HG02588 (cell line): Measurements from ENCODE around the gene NELFE.
"Not testable (repeated sequence)": the region's sequence is repeated elsewhere in the genome, so short reads cannot be mapped to it uniquely, and the experiment has no call there.

Source experiments
- ATAC-seq: cut with Tn5 transposase; IDR thresholded peaks from one replicate; pipeline ENCODE4 v1.9.1; 2021; ENCODE audit warnings: mild to moderate bottlenecking, moderate library complexity; ENCODE audit not compliant: unreplicated experiment

Gene NELFE

DNA sequence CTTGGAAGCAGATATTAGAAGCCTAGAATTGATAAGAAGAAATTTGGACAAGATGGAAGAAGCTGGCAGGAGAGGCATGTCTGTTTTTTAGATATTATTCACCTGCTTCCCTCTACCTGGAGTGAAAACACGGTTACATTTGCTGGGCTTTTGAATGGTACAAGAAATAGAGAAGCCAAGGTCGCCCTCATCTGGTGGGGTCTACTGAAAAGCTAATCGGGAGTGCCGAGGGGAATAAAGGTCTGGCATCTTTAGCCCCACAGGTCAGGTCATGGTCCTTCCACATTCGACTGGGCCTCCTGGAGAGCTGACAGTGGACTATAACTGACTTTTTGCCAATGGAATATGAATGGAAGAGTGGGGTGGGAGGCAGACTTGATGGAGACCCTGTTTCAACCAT lies 35.8 kb downstream of the NELFE start:
- no peak for ATAC-seq

DNA sequence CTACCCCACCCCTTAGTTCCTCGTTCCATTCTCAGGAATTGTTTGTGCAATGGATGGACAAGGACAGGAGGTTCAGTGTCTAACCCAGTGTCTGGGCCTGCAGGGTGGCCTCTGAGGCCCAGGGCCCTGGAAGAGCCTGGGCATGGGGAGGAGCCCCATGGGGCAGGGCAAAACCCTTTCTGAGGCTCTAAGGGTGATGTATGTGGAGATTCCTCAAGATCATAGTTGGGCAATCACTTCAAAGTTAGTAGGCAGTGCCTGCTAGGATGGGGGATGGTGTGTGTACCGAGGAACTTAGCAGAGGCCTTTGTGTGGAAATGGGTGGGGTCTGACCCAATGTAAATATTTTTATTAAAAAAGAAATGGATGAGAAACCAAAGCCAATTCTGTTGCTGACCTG lies 38.0 kb downstream of the NELFE start:
- ATAC-seq, result no peak

DNA sequence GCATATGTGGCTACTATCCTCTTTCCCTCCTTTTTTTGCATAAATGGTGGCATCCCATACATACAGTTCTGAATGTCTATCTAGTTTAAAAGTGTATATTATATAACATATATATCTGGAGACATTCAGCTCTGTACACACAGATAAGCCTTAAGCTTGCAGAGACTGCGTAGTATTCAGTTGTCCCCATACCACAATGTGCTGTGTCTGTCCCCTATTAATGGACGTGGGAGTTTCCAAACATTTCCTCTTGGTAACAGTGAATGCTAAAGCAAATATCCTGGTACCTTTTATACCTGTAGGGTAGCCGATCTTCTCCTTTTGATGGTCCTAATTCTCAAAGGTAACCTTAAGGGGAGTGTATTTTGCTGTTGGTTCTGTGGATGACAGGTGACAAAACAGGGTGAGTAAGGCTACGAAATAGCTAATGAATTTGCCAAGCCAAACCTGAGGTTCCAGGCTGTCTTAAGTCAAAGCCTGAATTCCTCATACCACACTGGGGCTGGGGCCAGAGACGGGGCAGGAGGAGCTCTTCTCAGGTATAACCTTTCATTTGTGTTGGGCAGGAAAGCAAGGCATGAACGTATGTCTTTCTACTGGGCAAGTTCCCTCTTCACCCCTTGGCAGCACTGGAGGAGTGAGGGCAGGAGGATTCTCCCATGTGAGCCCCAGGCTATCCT lies 39.0 kb downstream of the NELFE start:
- ATAC-seq, result no peak

DNA sequence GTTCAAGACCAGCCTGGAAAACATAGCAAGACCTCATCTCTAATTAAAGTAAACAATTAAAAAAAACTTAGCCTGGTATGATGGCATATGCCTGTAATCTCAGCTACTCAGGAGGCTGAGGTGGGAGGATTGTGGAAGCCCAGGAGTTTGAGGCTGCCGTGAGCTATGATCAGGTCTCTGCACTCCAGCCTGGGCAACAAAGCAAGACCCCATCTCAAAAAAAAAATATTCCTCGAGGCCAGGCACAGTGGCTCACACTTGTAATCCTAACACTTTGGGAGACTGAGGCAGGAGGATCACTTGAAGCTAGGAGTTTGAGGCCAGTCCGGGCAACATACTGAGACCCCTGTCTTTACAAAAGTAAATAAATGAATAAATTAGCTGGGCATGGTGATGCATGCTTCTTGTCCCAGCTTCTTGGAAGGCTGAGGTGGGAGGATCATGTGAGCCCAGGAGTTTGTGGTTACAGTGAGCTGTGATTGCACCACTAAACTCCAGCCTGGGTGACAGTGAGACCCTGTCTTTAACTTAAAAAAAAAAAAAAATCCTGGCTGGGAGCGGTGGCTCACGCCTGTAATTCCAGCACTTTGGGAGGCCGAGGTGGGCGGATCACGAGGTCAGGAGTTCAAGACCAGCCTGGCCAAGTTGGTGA lies 40.6 kb downstream of the NELFE start:
- ATAC-seq, result no peak

DNA sequence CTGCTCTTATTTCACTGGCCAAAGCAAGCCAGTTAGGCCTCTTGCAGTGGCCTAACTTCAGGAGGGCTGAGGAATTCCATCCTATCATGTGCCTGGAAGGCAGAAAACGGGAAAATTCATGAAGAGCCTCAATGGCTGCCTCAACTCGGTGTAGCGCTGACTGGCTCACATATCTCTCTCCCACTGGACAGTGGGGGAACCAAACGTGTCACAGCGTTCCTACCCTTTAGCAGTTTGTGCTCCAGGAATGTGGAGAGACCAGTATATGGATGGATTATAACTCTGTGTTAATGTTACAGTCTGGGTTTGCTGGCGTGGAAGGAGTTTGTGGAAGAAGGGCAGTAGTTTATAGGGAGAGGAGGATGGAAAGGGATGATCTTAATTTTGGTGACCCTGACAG lies 43.0 kb downstream of the NELFE start:
- ATAC-seq, result no peak

DNA sequence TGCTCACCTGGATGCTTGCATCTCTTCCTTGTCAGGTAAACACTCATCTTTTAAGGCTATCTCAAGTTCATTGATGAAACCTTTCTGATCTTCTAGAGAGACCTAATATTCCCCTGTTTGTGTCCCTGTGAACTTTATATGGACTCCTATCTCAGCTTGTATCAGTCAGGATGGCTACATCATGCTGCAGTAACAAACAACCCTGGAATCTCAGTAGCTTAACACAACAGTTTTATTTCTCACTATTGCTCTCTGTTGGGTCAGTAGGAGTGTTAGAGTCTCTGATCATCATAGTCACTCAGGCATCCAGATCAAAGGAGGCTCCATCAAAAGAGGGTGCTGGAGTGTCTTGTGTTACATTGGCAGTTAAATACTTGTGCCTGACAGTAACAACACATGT lies 43.4 kb downstream of the NELFE start:
- ATAC-seq, result no peak

DNA sequence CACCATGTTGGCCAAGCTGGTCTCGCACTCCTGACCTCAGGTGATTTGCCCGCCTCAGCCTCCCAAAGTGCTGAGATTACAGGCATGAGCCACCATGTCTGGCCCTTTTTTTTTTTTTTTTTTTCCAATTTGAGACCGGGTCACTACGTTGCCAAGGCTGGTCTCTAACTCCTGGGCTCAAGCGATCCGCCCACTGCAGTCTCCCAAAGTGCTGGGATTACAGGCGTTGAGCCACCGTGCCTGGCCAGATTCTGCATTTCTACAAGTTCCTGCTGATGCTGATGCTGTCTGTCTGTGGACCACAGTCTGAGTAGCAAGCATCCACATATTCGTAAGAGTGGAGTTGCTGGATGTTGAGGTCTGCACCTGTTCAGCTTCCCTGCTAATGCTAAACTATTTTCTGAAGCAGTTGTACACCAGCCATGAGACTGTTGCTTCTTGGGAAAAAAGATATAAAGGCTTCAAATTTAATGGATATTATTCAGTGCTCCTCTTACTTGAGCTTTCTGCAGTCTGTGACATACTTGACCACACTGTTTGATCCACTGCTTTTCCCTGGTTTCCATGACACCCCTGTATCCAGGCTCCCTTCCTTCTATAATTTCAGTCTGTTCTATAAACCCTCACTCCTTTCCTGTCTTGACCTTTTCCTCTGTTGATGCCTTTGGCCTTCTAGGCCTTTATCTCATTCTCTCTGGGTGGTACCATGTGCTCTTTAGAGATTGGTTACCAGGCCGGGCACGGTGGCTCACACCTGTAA lies 46.8 kb downstream of the NELFE start:
- ATAC-seq, result no peak

DNA sequence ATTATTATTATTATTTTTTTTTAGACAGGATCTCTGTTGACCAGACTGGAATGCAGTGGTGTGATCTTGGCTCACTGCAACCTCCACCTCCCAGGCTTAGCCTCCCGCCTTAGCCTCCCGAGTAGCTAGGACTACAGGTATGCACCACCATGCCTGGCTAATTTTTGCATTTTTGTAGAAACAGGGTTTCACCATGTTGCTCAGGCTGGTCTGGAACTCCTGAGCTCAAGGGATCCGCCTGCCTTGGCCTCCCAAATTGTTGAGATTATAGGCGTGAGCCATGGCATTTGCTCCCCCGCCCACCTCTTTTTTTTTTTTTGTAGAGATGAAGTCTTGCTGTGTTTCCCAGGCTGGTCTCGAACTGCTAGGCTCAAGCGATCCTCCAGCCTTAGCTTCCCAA lies 49.5 kb downstream of the NELFE start:
- not testable (repeated sequence) for ATAC-seq

DNA sequence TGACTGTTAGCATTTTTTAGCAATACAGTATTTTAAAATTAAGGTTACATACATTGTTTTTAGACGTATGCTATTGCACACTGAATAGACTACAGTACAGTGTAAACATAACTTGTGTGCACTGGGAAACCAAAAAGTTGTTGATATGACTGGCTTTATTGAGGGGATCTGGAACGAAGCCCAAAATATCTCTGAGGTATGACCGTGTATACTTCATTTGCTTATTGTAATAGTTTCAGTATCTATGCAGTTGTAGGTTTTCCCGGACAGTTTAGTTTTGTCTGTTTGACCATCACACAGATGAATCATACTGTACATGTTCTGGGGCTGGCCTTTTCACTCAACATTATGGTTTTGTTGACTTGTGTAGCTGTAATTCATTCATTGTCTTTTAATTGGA lies 50.0 kb downstream of the NELFE start:
- ATAC-seq, result no peak

DNA sequence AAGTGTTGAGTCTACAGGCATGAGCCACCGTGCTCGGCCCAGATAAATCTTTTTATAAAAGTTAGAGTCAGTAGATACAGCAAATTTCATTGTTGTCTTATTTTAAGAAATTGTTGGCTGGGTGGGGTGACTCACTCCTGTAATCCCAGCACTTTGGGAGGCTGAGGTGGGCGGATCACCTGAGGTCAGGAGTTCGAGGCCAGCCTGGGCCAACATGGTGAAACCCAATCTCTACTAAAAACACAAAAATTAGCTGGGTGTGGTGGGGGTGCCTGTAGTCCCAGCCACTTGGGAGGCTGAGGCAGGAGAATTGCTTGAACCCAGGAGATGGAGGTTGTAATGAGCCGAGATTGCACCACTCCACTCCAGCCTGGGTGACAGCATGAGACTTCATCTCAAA lies 50.5 kb downstream of the NELFE start:
- ATAC-seq, result not testable (repeated sequence)

DNA sequence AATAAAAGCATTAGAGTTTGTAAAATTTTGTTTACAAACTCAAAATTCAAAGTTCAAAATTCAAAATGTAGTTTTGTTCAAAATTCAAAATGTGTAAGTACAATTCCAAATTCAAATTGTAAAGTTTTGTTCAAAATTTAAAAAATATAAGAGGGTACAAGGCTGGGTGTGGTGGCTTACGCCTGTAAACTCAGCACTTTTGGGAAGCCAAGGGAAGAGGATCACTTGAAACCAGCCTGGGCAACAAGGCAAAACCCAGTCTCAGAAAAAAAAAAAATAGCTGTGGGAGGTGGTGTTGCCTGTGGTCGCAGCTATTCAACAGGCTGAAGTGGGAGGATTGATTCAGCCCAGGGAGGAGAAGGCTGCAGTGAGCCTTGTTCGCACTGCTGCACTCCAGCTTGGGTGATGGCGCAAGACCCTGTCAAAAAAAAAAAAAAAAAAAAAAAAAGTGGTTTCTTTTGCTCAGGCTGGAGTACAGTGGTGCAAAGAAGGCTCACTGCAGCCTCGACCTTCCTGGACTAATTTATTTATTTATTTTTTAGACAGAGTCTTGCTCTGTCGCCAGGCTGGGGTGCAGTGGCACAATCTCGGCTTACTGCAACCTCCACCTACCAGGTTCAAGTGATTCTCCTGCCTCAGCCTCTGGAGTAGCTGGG lies 51.5 kb downstream of the NELFE start:
- no peak for ATAC-seq

DNA sequence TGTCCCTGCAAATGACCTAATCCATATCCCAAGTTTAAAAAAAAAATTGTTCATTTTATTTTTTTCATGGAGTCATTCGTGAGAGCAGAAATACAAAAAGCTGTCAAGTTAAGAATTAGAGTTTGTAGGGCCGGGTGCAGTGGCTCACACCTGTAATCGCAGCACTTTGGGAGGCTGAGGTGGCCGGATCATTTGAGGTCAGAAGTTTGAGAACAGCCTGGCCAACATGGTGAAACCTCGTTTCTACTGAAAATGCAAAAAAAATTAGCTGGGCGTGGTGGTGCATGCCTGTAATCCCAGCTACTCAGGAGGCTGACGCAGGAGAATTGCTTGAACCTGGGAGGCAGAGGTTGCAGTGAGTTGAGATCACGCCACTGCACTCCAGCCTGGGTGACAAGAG lies 52.0 kb downstream of the NELFE start:
- ATAC-seq, result not testable (repeated sequence)

DNA sequence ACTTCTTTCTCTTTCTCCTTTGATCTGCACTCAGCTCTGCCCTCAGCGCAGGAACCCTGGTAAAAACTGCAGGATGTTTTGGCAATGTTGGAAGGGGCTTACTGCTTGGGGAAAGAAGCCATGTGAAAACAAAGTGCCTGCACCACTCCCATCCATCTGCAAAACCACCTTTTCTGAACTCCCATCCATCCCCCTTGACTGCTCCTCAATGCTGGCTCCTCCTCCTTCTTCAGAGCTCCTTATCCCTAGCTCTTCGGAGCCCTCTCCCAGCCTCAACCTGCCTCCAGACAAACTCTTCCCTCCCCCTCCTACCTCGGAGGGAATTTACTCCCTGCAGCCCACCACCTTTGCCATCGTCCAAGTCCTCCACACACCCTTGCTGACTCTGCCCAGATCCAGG lies 52.6 kb downstream of the NELFE start:
- ATAC-seq, result no peak

DNA sequence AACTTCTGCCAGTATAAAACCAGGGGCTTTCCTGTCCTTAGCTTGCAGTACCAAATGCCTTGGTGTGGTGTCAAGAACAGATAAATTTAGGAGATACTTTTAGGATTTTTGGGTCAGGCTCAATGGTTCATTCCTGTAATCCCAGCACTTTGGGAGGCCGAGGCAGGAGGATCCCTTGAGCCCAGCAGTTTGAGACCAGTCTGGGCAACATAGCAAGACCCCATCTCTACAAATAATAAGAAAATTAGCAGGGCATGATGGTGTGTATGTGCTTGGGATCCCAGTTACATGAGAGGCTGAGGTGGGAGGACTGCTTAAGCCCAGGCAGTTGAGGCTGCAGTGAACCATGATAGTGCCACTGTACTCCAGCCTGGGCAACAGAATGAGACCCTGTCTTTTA lies 53.7 kb downstream of the NELFE start:
- ATAC-seq, result no peak

DNA sequence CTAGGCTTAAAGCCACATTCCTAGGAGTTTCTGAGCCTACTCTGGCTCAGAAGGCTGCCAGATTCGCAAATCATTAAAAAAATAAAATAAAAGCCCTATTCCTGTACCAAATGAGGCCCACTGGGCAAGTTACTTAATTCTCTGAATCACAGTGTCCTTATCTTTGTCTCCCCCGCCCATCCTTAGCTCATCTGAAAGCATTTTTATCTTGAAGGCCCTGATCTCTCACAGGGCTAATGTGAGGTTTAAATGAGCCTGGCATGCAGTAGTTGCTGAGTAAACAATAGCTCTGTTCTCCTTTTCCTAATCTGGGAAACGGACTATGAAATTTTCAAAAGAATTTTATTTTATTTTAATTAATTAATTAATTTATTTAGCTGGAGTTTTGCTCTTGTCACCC lies 54.8 kb downstream of the NELFE start:
- no peak for ATAC-seq
